Mesothelial cell of epicardium (in vitro differentiated cells): Measurements from ENCODE around the gene RNU6-1. TPM values are rescaled to one million over a fixed set of nuclear protein-coding genes. Genes with fewer than 3 reads are reported as not detected.

Source experiments
- DNase-seq, 2 experiments: peaks; one replicate each; pipeline ENCODE4 v3.0.0; 2021; ENCODE audit warnings: low spot score in 2 of 2; ENCODE audit not compliant: unreplicated experiment in 2 of 2
- H3K27ac Mint-ChIP-seq: 2 replicates; pipeline ENCODE4 v1.8.0; 2021; ENCODE audit warnings: mixed read lengths
- H3K27me3 Mint-ChIP-seq: 2 replicates; pipeline ENCODE4 v1.8.0; 2021; ENCODE audit warnings: low read depth, mixed read lengths
- H3K36me3 Mint-ChIP-seq: 2 replicates; pipeline ENCODE4 v1.8.0; 2021; ENCODE audit warnings: mixed read lengths
- H3K4me1 Mint-ChIP-seq: 2 replicates; pipeline ENCODE4 v1.8.0; 2021; ENCODE audit warnings: mixed read lengths
- H3K4me3 Mint-ChIP-seq: 2 replicates; pipeline ENCODE4 v1.8.0; 2021; ENCODE audit warnings: mild to moderate bottlenecking, moderate library complexity, mixed read lengths
- H3K9me3 Mint-ChIP-seq: 2 replicates; pipeline ENCODE4 v1.8.0; 2021; ENCODE audit warnings: mixed read lengths
- CTCF ChIP-seq: fragments of 200-600 bp; sonication (generic); IDR thresholded peaks from one replicate; pipeline ENCODE4 v1.5.0; 2021; ENCODE audit warnings: antibody characterized with exemption; ENCODE audit not compliant: unreplicated experiment
- total RNA-seq: library from RNA; stranded (reverse); gene quantifications from 3 replicates; pipeline ENCODE4 v1.2.1, GENCODE V29; 2021

RNU6-1 gene
- total RNA-seq, 1 donor from 2014 or later, result not detected

DNA sequence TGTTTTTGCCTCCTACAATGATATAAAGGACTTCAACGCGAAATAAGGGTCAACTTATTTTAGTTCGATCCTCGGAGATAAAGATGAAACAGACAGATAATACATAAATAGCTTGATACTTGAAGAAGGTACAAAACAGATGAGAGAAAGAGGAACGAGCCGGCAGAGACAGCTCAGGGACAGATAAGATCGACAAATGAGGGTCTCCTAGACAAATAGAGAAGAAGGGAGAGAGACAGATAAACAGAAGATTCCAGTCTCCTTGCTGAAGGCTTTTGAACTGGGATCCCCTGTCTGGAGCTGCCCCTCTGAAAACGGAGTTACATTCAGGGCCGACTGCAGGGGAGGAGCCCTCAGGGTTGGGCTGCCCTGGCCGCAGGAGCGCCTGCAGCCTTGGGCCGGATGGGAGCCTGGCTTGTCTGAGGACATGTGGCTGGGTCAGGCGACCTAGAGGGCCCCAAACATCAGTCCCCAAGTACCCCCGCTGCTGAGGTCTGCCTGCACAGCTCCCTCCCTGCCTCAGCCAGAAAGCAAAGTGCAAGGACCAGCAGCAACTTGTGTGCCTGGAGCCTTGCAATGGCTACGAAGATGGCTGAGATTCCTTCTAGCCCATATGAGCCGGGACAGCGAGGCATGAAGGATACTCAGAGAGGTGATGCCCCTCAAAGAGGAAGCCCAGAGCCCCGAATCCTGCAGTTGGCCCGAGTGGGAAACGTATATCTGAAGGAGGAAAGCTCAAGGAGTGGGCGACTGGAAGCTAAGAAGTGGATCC, 15.5 kb downstream of the RNU6-1 start:
- no peaks in the 10 kb centered on the region for H3K36me3 Mint-ChIP-seq
- no peak overlapping the region for H3K27ac Mint-ChIP-seq
- no peaks in the 10 kb centered on the region for H3K9me3 Mint-ChIP-seq
- peak overlapping the region; percentile 60 for H3K4me3 Mint-ChIP-seq
- H3K27me3 Mint-ChIP-seq, result peaks cover 82% of the 10 kb centered on the region
- no peak for DNase-seq
- peaks cover 34% of the 10 kb centered on the region for H3K4me1 Mint-ChIP-seq
- TF ChIP-seq CTCF, result no peak

GRCh38 chr15:67823314-67824196, 16.3 kb downstream of the RNU6-1 start:
- no peak for DNase-seq
- Mint-ChIP-seq H3K27me3 (peaks cover 82% of the 10 kb centered on the region), H3K4me3 (peak overlapping the region; percentile 60), H3K9me3 (no peaks in the 10 kb centered on the region), H3K36me3 (no peaks in the 10 kb centered on the region), H3K27ac (no peak overlapping the region), H3K4me1 (peaks cover 30% of the 10 kb centered on the region)
- TF ChIP-seq CTCF, result no peak

- no peak for DNase-seq
These were observed 17.1 kb downstream of the RNU6-1 start for GRCh38 chr15:67822537-67823313.

DNA sequence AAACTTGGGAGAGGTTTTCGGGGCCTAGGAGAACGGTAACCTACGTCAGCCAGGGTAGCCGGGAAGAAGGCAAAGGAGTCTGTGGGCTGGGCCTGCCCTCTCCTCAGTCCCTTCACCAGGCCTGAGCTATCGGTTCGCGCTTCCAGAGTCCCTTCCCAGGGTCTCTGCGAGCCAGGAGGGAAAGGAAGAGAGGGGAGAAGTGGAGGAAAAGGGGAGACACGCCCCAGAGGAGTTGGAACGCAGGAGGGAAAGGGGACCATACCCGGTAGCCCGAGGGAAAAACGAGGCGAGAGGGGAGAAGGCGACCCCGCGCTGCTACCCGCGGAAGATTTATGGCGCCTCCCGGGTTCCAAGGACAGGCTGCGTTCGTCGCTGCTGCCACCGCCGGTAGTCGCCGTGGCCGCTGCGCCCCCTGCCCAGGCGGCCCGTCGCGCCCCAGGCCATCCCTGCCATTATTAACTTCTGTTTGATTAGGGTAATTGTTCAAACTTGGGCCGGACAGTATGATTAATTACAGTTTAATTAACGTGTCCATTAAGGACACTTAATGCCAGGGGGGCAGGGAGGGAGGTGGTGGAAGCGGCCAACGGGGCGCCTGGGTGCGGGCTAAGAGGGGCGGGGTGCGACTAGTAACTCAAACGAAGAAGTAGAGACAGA, 17.9 kb downstream of the RNU6-1 start:
- Mint-ChIP-seq H3K27me3 (peaks cover 91% of the 10 kb centered on the region), H3K9me3 (peaks cover 3% of the 10 kb centered on the region), H3K4me1 (peaks cover 27% of the 10 kb centered on the region), H3K27ac (no peak overlapping the region), H3K36me3 (no peaks in the 10 kb centered on the region), H3K4me3 (peak overlapping the region; percentile 34)
- no peak for DNase-seq
- TF ChIP-seq CTCF, result no peak

More at GRCh38 chr15:67822537-67823313, 17.1 kb downstream of the RNU6-1 start:
- Mint-ChIP-seq H3K4me1 (peaks cover 27% of the 10 kb centered on the region), H3K27me3 (peaks cover 84% of the 10 kb centered on the region), H3K27ac (no peak overlapping the region), H3K4me3 (no peak overlapping the region), H3K9me3 (no peaks in the 10 kb centered on the region), H3K36me3 (no peaks in the 10 kb centered on the region)
- TF ChIP-seq CTCF, result no peak
